GM13977 (cell line): Measurements from ENCODE around the gene KIF14.

Experiments
- DNase-seq: peaks from one replicate; pipeline ENCODE4 v3.0.0; 2012; ENCODE audit warnings: low spot score
- in situ Hi-C: fragments of 300-500 bp; cut with MboI; formaldehyde crosslinking; loops from one replicate; pipeline ENCODE4 v1.12.0; 2022; ENCODE audit warnings: low sequenced_read_pairs, low pct_unique_long_range_greater_than_20kb, mixed read lengths, inconsistent platforms; ENCODE audit not compliant: unreplicated experiment
- TF ChIP-seq, protein P1 (sequence below): IDR thresholded peaks from 2 replicates; pipeline ENCODE4 v1.5.1; 2012; ENCODE audit warnings: mild to moderate bottlenecking, control low read depth; ENCODE audit not compliant: insufficient read depth; ENCODE audit errors: extremely low read depth, missing control alignments

Gene KIF14, protein sequence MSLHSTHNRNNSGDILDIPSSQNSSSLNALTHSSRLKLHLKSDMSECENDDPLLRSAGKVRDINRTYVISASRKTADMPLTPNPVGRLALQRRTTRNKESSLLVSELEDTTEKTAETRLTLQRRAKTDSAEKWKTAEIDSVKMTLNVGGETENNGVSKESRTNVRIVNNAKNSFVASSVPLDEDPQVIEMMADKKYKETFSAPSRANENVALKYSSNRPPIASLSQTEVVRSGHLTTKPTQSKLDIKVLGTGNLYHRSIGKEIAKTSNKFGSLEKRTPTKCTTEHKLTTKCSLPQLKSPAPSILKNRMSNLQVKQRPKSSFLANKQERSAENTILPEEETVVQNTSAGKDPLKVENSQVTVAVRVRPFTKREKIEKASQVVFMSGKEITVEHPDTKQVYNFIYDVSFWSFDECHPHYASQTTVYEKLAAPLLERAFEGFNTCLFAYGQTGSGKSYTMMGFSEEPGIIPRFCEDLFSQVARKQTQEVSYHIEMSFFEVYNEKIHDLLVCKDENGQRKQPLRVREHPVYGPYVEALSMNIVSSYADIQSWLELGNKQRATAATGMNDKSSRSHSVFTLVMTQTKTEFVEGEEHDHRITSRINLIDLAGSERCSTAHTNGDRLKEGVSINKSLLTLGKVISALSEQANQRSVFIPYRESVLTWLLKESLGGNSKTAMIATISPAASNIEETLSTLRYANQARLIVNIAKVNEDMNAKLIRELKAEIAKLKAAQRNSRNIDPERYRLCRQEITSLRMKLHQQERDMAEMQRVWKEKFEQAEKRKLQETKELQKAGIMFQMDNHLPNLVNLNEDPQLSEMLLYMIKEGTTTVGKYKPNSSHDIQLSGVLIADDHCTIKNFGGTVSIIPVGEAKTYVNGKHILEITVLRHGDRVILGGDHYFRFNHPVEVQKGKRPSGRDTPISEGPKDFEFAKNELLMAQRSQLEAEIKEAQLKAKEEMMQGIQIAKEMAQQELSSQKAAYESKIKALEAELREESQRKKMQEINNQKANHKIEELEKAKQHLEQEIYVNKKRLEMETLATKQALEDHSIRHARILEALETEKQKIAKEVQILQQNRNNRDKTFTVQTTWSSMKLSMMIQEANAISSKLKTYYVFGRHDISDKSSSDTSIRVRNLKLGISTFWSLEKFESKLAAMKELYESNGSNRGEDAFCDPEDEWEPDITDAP (N-terminal part only)

DNA sequence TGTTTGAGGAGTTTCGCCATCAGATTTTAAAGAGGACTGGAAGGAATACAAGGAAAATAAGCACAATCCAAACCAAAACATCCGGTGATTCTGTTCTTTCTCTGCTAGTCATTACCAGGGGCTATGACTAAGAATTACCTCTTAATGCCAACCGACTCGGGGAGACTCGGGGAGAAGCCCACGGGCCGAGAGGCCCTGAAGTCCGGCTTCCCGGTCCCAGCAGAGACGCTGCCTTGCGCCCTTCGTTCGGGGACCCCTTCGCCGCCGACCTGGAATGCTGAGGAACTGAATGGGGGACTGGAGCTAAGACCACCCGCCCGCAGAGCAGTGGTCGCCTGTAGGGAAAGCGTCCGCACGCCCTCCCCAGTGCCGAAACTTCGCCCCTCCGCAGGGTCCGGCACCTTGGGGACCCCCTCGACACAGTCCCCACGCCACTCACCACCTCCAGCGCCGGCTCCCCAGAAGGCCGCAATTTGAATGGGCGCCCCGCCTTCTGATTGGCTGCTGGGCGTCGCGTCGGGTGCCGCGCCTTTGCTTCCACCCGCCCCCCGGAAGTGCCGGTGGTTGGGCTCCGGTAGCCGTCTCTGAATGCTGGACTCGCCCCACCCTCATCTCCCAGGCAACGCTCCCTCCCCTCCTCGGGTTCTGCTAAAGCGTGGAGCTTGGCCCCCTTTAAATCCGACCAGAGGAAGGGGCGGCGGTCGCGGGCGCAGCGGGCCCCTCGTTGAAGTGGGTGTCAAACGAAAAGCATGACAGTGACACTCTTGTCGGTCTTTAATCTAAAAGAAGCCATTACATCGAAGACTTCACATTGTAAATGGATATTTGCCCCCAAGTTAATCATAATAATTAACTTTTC, at the start of gene KIF14:
Gene KIF14, minus strand, starts transcription at position 479 of the 859 bp plus-strand sequence. CDS start 2,028 bp downstream, outside the sequence.
- TF ChIP-seq, protein P1, sequence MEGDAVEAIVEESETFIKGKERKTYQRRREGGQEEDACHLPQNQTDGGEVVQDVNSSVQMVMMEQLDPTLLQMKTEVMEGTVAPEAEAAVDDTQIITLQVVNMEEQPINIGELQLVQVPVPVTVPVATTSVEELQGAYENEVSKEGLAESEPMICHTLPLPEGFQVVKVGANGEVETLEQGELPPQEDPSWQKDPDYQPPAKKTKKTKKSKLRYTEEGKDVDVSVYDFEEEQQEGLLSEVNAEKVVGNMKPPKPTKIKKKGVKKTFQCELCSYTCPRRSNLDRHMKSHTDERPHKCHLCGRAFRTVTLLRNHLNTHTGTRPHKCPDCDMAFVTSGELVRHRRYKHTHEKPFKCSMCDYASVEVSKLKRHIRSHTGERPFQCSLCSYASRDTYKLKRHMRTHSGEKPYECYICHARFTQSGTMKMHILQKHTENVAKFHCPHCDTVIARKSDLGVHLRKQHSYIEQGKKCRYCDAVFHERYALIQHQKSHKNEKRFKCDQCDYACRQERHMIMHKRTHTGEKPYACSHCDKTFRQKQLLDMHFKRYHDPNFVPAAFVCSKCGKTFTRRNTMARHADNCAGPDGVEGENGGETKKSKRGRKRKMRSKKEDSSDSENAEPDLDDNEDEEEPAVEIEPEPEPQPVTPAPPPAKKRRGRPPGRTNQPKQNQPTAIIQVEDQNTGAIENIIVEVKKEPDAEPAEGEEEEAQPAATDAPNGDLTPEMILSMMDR = no peak
- peak; percentile 92 for DNase-seq
- in situ Hi-C loops = loop anchor here (10.0 kb wide), 1 partner anchor 184 kb away; no protein-coding TSS in a partner anchor

DNA sequence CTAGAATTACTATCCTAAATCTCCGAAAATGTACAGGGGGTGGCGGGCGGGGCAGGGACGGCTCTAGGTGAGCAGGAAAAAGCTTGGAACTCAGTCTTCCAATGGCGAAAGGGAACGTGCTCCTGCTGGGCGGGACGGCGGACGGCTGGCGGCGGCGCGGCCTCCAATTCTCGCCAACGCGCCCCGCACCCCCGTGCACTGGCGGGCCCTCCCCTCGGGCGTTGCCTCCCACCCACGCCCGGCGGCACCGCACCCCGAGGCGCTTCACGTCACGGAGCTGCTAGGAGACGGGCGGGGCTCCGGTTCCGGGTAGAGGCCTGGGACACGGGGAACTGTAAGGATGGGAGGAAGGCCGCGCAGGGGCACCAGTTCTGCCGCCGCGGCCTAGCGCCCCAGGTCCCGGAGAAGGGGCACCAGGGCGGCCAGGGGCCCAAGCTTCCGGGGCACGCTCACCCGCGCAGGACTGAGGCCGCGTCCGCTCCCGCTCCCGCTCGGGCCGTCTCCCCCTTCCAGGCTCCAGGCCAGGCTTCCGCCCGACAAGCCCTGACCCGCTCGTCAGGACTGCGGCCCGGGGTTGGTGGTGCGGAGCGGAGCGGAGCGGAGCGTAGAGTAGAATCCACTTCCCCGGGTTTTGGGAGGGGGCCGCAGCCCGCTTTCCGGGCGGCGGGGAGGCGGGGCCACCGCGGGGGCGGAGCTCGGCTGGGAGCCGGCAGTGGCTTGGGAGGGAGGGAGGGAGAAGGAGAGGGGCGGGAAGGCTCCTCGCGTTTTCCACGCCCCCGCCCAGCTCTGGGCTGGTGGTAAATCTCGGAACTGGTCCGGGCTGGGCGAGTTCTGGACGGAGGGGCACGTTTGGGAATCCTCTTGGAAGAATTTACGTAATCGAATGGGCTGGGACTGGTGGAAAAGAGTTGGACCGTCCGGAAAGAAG, 49.0 kb upstream of the KIF14 start, which contains the start of gene DDX59:
Gene DDX59, minus strand, starts transcription at position 594 of the 928 bp plus-strand sequence. CDS start 3,167 bp downstream, outside the sequence.
- in situ Hi-C loops = no loop called here
- TF ChIP-seq, protein P1 = no peak

DNA sequence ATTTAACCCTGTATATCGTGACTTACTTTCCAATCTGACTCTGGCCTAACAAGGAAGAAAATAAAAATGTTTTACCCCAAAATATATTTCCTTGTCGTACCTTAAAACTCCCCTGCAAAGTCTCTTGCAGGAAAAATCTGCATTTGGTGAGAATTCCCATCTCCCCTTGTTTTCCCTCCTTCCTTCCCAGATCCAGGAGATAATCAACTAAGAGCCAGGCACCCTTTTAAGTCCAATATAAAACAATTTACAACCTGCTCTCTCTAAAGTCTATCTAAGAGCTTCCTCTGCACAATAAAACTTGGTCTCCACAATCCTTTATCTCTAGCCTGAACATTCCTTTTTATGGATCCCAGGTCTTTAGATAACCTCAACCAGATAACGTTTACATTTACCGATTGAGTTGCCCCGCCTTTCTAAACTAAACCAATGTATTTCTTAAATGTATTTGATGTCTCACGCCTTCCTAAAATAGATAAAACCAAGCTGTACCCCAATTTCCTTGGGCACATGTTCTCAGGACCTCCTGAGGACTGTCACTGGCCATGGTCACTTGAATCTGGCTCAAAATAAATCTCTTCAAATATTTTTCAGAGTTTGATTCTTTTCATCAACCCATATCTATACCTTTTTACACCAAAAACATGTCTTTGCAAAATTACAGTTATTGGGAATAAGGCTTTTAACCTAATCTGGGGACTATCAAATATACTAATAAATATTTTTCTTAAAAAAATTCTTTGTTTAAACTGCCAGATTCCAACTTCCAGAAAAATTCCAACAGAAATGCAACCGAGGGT, 48.2 kb upstream of the KIF14 start:
- TF ChIP-seq, protein P1 = no peak
- DNase-seq = no peak
- in situ Hi-C loops = no loop called here

More for the DNA sequence above, 49.0 kb upstream of the KIF14 start, which contains the start of gene DDX59:
- peak; percentile 97 for DNase-seq

DNA sequence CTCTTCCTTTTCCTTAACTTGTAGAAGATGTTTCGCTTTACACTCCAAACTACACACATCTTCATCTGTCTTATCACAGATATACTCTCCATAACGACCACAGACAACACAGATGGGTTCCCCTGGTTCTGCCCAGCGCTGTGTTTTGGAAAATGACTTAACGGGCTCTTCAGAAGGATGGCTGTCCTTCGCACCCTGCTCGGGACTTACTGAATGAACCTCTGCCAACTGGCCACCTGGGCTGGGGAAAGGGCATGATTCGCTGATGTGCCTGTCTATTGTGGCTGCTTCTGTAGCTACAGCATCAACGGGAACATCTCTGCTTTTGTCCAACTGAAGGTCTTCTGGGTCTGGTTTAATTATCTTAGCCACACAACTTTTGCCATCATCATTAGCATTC, 45.8 kb upstream of the KIF14 start:
- DNase-seq = no peak
- in situ Hi-C loops = no loop called here
- TF ChIP-seq, protein P1 = no peak

DNA sequence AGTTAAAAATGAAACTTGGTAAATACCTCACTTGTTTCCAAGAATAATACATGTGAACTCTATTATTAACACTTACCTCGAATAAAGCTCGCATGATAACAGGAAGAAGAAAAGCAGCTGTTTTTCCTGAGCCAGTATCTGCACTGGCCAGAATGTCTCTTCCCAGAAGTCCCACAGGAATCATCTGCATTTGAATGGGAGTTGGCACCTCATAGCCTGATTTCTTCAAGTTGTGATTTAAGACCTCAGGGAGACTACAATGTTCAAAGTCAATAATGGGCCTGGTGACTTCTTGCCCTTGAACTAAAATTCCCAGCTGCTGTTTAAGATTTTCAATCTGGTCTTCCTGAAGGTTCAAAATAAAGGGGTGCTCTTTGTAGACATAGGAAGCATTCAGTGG, 45.3 kb upstream of the KIF14 start:
- in situ Hi-C loops = no loop called here
- TF ChIP-seq, protein P1 = no peak
- DNase-seq = no peak
